ENCODE measurements around the gene SLC25A42. TPM values are rescaled to one million over a fixed set of nuclear protein-coding genes. Genes with fewer than 3 reads are reported as not detected.
A peak's percentile ranks its signal among the peaks of the same experiment; 100 is the strongest.

Gene SLC25A42
- total RNA-seq, 4 donors from 2014 or later = 11.2 to 24.8 (median 13.2) TPM

- Histone ChIP-seq H3K4me3 (no peak overlapping the region), H3K27ac (no peak overlapping the region), H3K36me3 (no peaks in the 10 kb centered on the region), H3K9me3 (no peaks in the 10 kb centered on the region), H3K4me1 (peaks cover 0 to 12% (median 0%) of the 10 kb centered on the region in 4 donors), H3K27me3 (no peaks in the 10 kb centered on the region)
- no peak for DNase-seq
- TF ChIP-seq CTCF (IDR thresholded peaks at IDR 0.05) (no peak), POLR2A (IDR thresholded peaks at IDR 0.05) (no peak)
Observed at GRCh38 chr19:19111136-19111835, 47.5 kb downstream of the SLC25A42 start.

- Histone ChIP-seq H3K4me1 (peaks cover 0 to 12% (median 0%) of the 10 kb centered on the region in 4 donors), H3K27me3 (no peaks in the 10 kb centered on the region), H3K36me3 (no peaks in the 10 kb centered on the region), H3K27ac (no peak overlapping the region), H3K4me3 (no peak overlapping the region), H3K9me3 (no peaks in the 10 kb centered on the region)
- no peak for DNase-seq
- no peak for TF ChIP-seq POLR2A (IDR thresholded peaks at IDR 0.05)
- no peak for TF ChIP-seq CTCF (IDR thresholded peaks at IDR 0.05)
Observed at GRCh38 chr19:19111967-19112580, 48.3 kb downstream of the SLC25A42 start.

GRCh38 chr19:19113040-19113626, 49.3 kb downstream of the SLC25A42 start:
- no peak for TF ChIP-seq POLR2A (IDR thresholded peaks at IDR 0.05)
- no peak for TF ChIP-seq CTCF (IDR thresholded peaks at IDR 0.05)
- no peak for DNase-seq
- no peaks in the 10 kb centered on the region for H3K27me3 ChIP-seq
- no peaks in the 10 kb centered on the region for H3K36me3 ChIP-seq
- no peak overlapping the region for H3K4me3 ChIP-seq
- peaks cover 0 to 12% (median 0%) of the 10 kb centered on the region in 4 donors for H3K4me1 ChIP-seq
- no peaks in the 10 kb centered on the region for H3K9me3 ChIP-seq
- no peak overlapping the region for H3K27ac ChIP-seq

- Histone ChIP-seq H3K27me3 (no peaks in the 10 kb centered on the region), H3K36me3 (peaks cover 0 to 8% (median 0%) of the 10 kb centered on the region in 3 donors), H3K4me1 (peaks cover 0 to 2% (median 0%) of the 10 kb centered on the region in 4 donors), H3K4me3 (no peak overlapping the region), H3K27ac (no peak overlapping the region), H3K9me3 (no peaks in the 10 kb centered on the region)
- peak in 5 of 6 experiments; percentile 17 to 64 (median 59) for TF ChIP-seq CTCF (IDR thresholded peaks at IDR 0.05)
- no peak for TF ChIP-seq POLR2A (IDR thresholded peaks at IDR 0.05)
- peak; percentile 29 to 75 (median 68) for DNase-seq
Observed at GRCh38 chr19:19115954-19116353, 52.2 kb downstream of the SLC25A42 start.

GRCh38 chr19:19119325-19120237, 55.8 kb downstream of the SLC25A42 start:
- Histone ChIP-seq H3K36me3 (peaks cover 0 to 13% (median 0%) of the 10 kb centered on the region in 3 donors), H3K4me3 (peak overlapping the region in 1 of 4 donors; percentile 10)

More at GRCh38 chr19:19119325-19120237, 55.8 kb downstream of the SLC25A42 start:
- Histone ChIP-seq H3K9me3 (no peaks in the 10 kb centered on the region), H3K27ac (no peak overlapping the region), H3K4me1 (no peaks in the 10 kb centered on the region), H3K27me3 (no peaks in the 10 kb centered on the region)
- TF ChIP-seq POLR2A (IDR thresholded peaks at IDR 0.05) (no peak), CTCF (IDR thresholded peaks at IDR 0.05) (no peak)
- no peak for DNase-seq
